BJ (cell line): ENCODE data around the gene SPTLC2. TPM values are rescaled to one million over a fixed set of nuclear protein-coding genes. Genes with fewer than 3 reads are reported as not detected.

Experiments used
- CTCF ChIA-PET: fragments of 350-600 bp; formaldehyde crosslinking; extraction: SDS; loops from one replicate; lab custom pipeline; 2021; ENCODE audit warnings: antibody characterized with exemption, inconsistent platforms; lab: Yijun Ruan, JAX
- POLR2A ChIA-PET: fragments of 300-600 bp; sonication (Branson Sonifier 250); formaldehyde crosslinking; extraction: SDS; loops from one replicate; lab custom pipeline; 2021; ENCODE audit warnings: antibody characterized with exemption; lab: Charles Lee
- DNase-seq: peaks from one replicate; pipeline ENCODE4 v3.0.0-alpha.2; 2011; ENCODE audit warnings: low read depth
- H3K27me3 ChIP-seq: 2 replicates; pipeline ENCODE4 v1.6.0; 2011; ENCODE audit warnings: low read length; ENCODE audit not compliant: control insufficient read depth, insufficient read depth
- H3K36me3 ChIP-seq: 2 replicates; pipeline ENCODE4 v1.5.1; 2011; ENCODE audit warnings: low read length; ENCODE audit not compliant: control insufficient read depth, insufficient read depth
- H3K4me3 ChIP-seq: 2 replicates; pipeline ENCODE4 v1.5.1; 2011; ENCODE audit warnings: low read depth, mild to moderate bottlenecking, control low read depth, low read length
- polyA plus RNA-seq: library from polyadenylated mRNA; depleted of rRNA; stranded (reverse); fragments of >200 nt; gene quantifications from 2 replicates; pipeline ENCODE4 v1.2.3, GENCODE V29; 2011
- TF ChIP-seq, protein P1 (sequence below): IDR thresholded peaks from 2 replicates; pipeline ENCODE4 v1.5.1; 2011; ENCODE audit warnings: low read depth, mild to moderate bottlenecking, control low read depth, inconsistent platforms, low read length, moderate library complexity; ENCODE audit not compliant: insufficient read depth

Gene SPTLC2
- polyA plus RNA-seq, 1 experiment: 38.3 TPM

DNA sequence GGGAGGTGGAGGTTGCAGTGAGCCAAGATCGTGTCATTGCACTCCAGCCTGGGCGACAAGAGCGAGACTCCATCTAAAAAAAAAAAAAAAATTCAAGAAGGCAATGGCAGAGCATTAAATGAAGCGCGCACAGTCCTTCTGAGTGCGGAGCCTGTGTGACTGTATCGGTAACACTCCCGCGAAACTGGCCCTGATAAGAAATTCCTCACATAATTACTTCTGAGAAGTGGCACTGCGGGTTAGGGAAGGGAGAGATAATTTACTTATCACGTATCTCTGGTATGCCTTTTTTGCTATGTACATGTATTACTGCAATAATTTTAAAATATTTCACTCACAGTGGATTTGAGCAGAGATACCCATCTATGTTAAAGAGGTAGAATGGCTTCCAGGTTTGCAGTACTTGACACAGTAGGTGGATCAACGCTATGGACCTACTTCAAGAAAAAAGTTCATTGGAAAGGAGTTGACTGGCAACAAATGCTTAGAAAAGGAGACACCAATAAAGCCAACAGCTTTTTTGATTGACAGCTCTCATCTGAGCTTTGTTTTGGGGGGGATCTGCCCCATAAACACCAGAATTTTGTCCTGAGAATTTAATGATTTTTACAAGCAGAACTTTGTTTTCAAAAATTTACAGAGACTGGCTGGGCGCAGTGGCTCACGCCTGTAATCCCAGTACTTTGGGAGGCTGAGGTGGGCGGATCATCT, 29.2 kb upstream of the SPTLC2 start:
- TF ChIP-seq, protein P1, sequence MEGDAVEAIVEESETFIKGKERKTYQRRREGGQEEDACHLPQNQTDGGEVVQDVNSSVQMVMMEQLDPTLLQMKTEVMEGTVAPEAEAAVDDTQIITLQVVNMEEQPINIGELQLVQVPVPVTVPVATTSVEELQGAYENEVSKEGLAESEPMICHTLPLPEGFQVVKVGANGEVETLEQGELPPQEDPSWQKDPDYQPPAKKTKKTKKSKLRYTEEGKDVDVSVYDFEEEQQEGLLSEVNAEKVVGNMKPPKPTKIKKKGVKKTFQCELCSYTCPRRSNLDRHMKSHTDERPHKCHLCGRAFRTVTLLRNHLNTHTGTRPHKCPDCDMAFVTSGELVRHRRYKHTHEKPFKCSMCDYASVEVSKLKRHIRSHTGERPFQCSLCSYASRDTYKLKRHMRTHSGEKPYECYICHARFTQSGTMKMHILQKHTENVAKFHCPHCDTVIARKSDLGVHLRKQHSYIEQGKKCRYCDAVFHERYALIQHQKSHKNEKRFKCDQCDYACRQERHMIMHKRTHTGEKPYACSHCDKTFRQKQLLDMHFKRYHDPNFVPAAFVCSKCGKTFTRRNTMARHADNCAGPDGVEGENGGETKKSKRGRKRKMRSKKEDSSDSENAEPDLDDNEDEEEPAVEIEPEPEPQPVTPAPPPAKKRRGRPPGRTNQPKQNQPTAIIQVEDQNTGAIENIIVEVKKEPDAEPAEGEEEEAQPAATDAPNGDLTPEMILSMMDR: no peak
- ChIA-PET POLR2A (no interaction called here), CTCF (interaction anchor here (0.6 to 1.5 kb wide), 2 partner anchors 63 to 143 kb away, joined by 3 to 6 read pairs; no protein-coding TSS in a partner anchor)
- 0 out of 2 replicates have a peak, but pooled peaks cover 1% of the 10 kb centered on the region for H3K27me3 ChIP-seq
- no peak for DNase-seq
- H3K36me3 ChIP-seq: no peaks in the 10 kb centered on the region
- no peak overlapping the region for H3K4me3 ChIP-seq

DNA sequence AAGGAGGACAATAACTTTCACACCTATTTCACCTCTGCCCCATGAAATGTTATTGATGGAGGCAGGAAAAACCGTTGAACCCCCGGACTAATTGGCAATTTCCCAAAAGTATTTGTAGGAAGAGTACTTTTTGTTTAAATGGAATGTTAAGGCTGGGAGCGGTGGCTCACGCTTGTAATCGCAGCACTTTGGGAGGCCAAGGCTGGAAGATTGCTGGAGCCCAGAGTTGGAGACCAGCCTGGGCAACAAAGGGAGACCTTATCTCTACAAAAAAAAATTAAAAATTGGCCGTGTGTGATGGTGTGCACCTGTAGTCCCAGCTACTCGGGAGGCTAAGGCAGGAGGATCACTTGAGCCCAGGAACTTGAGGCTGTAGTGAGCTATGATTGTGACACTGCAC, 26.0 kb upstream of the SPTLC2 start:
- POLR2A ChIA-PET: no interaction called here

DNA sequence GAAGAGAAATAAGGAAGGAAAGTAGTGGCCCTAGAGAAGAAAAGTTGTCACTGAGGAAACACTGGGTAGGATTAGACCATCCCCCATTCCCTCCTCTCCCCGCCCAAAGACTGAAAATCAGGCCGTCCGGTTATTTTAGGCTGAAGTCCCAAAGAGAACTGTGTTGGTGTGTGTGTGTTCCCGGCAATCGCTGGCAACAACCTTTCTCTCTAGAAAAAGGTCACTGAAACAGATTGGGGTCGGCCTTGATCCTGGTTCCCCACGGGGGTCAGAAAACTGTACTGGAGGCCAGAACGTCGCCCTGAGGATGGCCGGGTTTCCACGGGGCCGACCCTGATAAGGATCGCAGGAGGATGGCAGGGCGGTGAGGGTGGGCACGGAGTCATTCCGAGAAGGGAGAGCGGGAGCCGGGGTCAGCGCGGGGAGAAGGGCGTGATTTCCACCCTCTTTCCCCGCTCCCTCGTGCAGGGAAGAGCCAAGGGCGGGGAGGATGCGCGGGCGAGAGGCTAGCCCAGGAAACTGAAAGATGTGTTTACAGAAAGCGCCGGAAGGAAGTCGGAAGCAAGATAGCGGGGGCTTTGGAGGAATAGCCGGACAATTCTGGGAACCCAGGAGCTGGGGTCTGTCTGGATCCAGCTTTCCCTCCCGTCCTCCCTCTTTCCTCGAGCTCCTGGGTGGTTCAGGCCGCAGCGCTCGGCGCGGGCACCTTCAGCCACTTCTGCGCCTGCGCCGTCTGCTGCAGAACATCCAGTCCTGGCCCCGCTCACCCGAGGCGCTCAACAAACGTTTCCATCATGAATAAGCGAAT, 25.3 kb upstream of the SPTLC2 start:
- no peaks in the 10 kb centered on the region for H3K27me3 ChIP-seq
- no peaks in the 10 kb centered on the region for H3K36me3 ChIP-seq
- ChIA-PET CTCF (interaction anchor here (0.6 to 1.5 kb wide), 2 partner anchors 10 to 1569 kb away, joined by 3 read pairs; no protein-coding TSS in a partner anchor), POLR2A (no interaction called here)
- H3K4me3 ChIP-seq: no peak overlapping the region
- no peak for DNase-seq
- TF ChIP-seq, protein P1: no peak

More for the DNA sequence above, 26.0 kb upstream of the SPTLC2 start:
- TF ChIP-seq, protein P1: no peak
- no peak for DNase-seq
- H3K27me3 ChIP-seq: no peaks in the 10 kb centered on the region
- no peak overlapping the region for H3K4me3 ChIP-seq
- H3K36me3 ChIP-seq: no peaks in the 10 kb centered on the region
- CTCF ChIA-PET: interaction anchor here (0.6 to 1.5 kb wide), 2 partner anchors 9 to 1570 kb away, joined by 3 read pairs; no protein-coding TSS in a partner anchor

- no peak overlapping the region for H3K4me3 ChIP-seq
- TF ChIP-seq, protein P1: no peak
- ChIA-PET POLR2A (interaction anchor here (0.6 kb wide), 1 partner anchor 77 kb away, joined by 3 read pairs; no protein-coding TSS in a partner anchor), CTCF (interaction anchor here (0.6 kb wide), 1 partner anchor 95 kb away, joined by 4 read pairs; no protein-coding TSS in a partner anchor)
- DNase-seq: no peak
- H3K36me3 ChIP-seq: no peaks in the 10 kb centered on the region
- no peaks in the 10 kb centered on the region for H3K27me3 ChIP-seq
Measured at GRCh38 chr14:77640756-77641533, 24.5 kb upstream of the SPTLC2 start.
